ENCODE data around the gene WNK2.
A peak's percentile ranks its signal among the peaks of the same experiment; 100 is the strongest.

Gene WNK2

GRCh38 chr9:93276973-93277372 is 93.0 kb downstream of the WNK2 start:
- Histone ChIP-seq H3K4me3 (ENCODE audit: low read length) (peak overlapping the region; percentile 50), H3K79me2 (ENCODE audit: control insufficient read depth, low read length) (peaks cover 8% of the 10 kb centered on the region; the same call in 1 of the 2 replicates), H3K9me2 (replicated peaks; ENCODE audit: control insufficient read depth, low read length) (no peaks in the 10 kb centered on the region), H3K9me3 (ENCODE audit: control insufficient read depth, insufficient read depth, low read length) (peaks cover 10% of the 10 kb centered on the region; the same call in 1 of the 2 replicates), H3K27ac (ENCODE audit: low read depth, low read length) (peak overlapping the region; percentile 99), H3K27me3 (ENCODE audit: control insufficient read depth, low read length) (no peaks in the 10 kb centered on the region), H3K4me2 (ENCODE audit: low read length) (peak overlapping the region; percentile 64), H3F3A (ENCODE audit: control insufficient read depth, insufficient read depth) (peaks cover 46% of the 10 kb centered on the region), H3K4me1 (ENCODE audit: control insufficient read depth, low read length) (peaks cover 93% of the 10 kb centered on the region), H3K36me3 (ENCODE audit: control insufficient read depth, low read length) (peaks cover 77% of the 10 kb centered on the region), H4K20me1 (ENCODE audit: control insufficient read depth, insufficient read depth, low read depth, low read length) (no peaks in the 10 kb centered on the region)
- TF ChIP-seq EZH2phosphoT487 (IDR thresholded peaks at IDR 0.05; ENCODE audit: borderline replicate concordance, low read length) (no peak), CTCF (IDR thresholded peaks at IDR 0.05; ENCODE audit: low read depth, low read length, poor library complexity, severe bottlenecking) (peak; percentile 26)

- peak overlapping the region; percentile 99 for H3K27ac ChIP-seq (ENCODE audit: low read depth, low read length)
- TF ChIP-seq EZH2phosphoT487 (IDR thresholded peaks at IDR 0.05; ENCODE audit: borderline replicate concordance, low read length) (no peak), CTCF (IDR thresholded peaks at IDR 0.05; ENCODE audit: low read depth, low read length, poor library complexity, severe bottlenecking) (no peak)
- H3K9me3 ChIP-seq (ENCODE audit: control insufficient read depth, insufficient read depth, low read length) = peaks cover 14% of the 10 kb centered on the region
- peaks cover 80% of the 10 kb centered on the region for H3K36me3 ChIP-seq (ENCODE audit: control insufficient read depth, low read length)
- no peaks in the 10 kb centered on the region for H4K20me1 ChIP-seq (ENCODE audit: control insufficient read depth, insufficient read depth, low read depth, low read length)
- H3K79me2 ChIP-seq (ENCODE audit: control insufficient read depth, low read length) = peaks cover 8% of the 10 kb centered on the region; the same call in 1 of the 2 replicates
- no peaks in the 10 kb centered on the region for H3K27me3 ChIP-seq (ENCODE audit: control insufficient read depth, low read length)
- peaks cover 93% of the 10 kb centered on the region for H3K4me1 ChIP-seq (ENCODE audit: control insufficient read depth, low read length)
- H3K4me2 ChIP-seq (ENCODE audit: low read length) = peak overlapping the region; percentile 64
- no peaks in the 10 kb centered on the region for H3K9me2 ChIP-seq (replicated peaks; ENCODE audit: control insufficient read depth, low read length)
- peaks cover 42% of the 10 kb centered on the region for H3F3A ChIP-seq (ENCODE audit: control insufficient read depth, insufficient read depth)
- peak overlapping the region; percentile 42; the same call in 1 of the 2 replicates for H3K4me3 ChIP-seq (ENCODE audit: low read length)
Measured at GRCh38 chr9:93278144-93278543, 94.2 kb downstream of the WNK2 start.

GRCh38 chr9:93280661-93281259 is 96.8 kb downstream of the WNK2 start:
- H3K9me3 ChIP-seq (ENCODE audit: control insufficient read depth, insufficient read depth, low read length) = peaks cover 27% of the 10 kb centered on the region
- H3K9me2 ChIP-seq (replicated peaks; ENCODE audit: control insufficient read depth, low read length) = no peaks in the 10 kb centered on the region
- H3F3A ChIP-seq (ENCODE audit: control insufficient read depth, insufficient read depth) = peaks cover 53% of the 10 kb centered on the region
- peaks cover 100% of the 10 kb centered on the region for H3K4me1 ChIP-seq (ENCODE audit: control insufficient read depth, low read length)
- no peaks in the 10 kb centered on the region for H3K27me3 ChIP-seq (ENCODE audit: control insufficient read depth, low read length)
- TF ChIP-seq EZH2phosphoT487 (IDR thresholded peaks at IDR 0.05; ENCODE audit: borderline replicate concordance, low read length) = no peak
- H3K4me3 ChIP-seq (ENCODE audit: low read length) = peak overlapping the region; percentile 10; the same call in 1 of the 2 replicates
- H3K36me3 ChIP-seq (ENCODE audit: control insufficient read depth, low read length) = peaks cover 84% of the 10 kb centered on the region
- no peaks in the 10 kb centered on the region for H4K20me1 ChIP-seq (ENCODE audit: control insufficient read depth, insufficient read depth, low read depth, low read length)
- H3K4me2 ChIP-seq (ENCODE audit: low read length) = peak overlapping the region; percentile 37
- peak overlapping the region; percentile 99 for H3K27ac ChIP-seq (ENCODE audit: low read depth, low read length)
- H3K79me2 ChIP-seq (ENCODE audit: control insufficient read depth, low read length) = peaks cover 11% of the 10 kb centered on the region; the same call in 1 of the 2 replicates

Measured in DOHH2 (cell line).